Activated CD4-positive, alpha-beta T cell treated with anti-CD3 and anti-CD28 coated beads for 36 hours (primary cell): ENCODE measurements around the gene SLC22A1. TPM values are rescaled to one million over a fixed set of nuclear protein-coding genes. Genes with fewer than 3 reads are reported as not detected.
"Not testable (repeated sequence)": the region's sequence is repeated elsewhere in the genome, so short reads cannot be mapped to it uniquely, and the experiment has no call there.

ENCODE experiments used
- ATAC-seq: fragments of 200-7000 bp; cut with Tn5 transposase; one replicate; pipeline ENCODE4 v1.10.0; 2021; ENCODE audit warnings: mild to moderate bottlenecking, moderate library complexity
- CTCF ChIA-PET: fragments of 350-600 bp; sonication (Branson Sonifier 250); formaldehyde crosslinking; loops from one replicate; lab custom pipeline; 2021; ENCODE audit warnings: antibody characterized with exemption; lab: Charles Lee
- POLR2A ChIA-PET: fragments of 350-600 bp; sonication (Branson Sonifier 250); formaldehyde crosslinking; loops from one replicate; lab custom pipeline; 2021; ENCODE audit warnings: antibody characterized with exemption, inconsistent platforms; lab: Charles Lee
- DNase-seq: peaks from one replicate; pipeline ENCODE4 v3.0.0-alpha.2; 2020
- H3K27ac Mint-ChIP-seq: one replicate; pipeline ENCODE4 v1.8.0; 2021; ENCODE audit warnings: mixed read lengths
- H3K27me3 Mint-ChIP-seq: one replicate; pipeline ENCODE4 v1.8.0; 2021; ENCODE audit warnings: mixed read lengths
- H3K36me3 Mint-ChIP-seq: one replicate; pipeline ENCODE4 v1.8.0; 2021; ENCODE audit warnings: low read depth, mixed read lengths
- H3K4me1 Mint-ChIP-seq: one replicate; pipeline ENCODE4 v1.8.0; 2021; ENCODE audit warnings: mixed read lengths
- H3K4me3 Mint-ChIP-seq: one replicate; pipeline ENCODE4 v1.8.0; 2021; ENCODE audit warnings: mild to moderate bottlenecking, moderate library complexity, mixed read lengths
- H3K9me3 Mint-ChIP-seq: one replicate; pipeline ENCODE4 v1.8.0; 2021; ENCODE audit warnings: low read depth, mixed read lengths
- intact Hi-C, 2 experiments: fragments of 100-400 bp; cut with DNase I in 1 of 2; cut with micrococcal nuclease in 1 of 2; formaldehyde crosslinking; loops; one replicate each; pipeline versions ENCODE4 v1.14.2 to v1.15.1; 2022 to 2024; cut with DNase I, micrococcal nuclease
- total RNA-seq, 2 experiments: library from RNA; stranded (reverse); gene quantifications; one replicate each; pipeline ENCODE4 v1.2.3, GENCODE V29; 2021

Gene SLC22A1
- total RNA-seq, 2 experiments from 2014 or later, result 0.78 to 1.2 TPM

- intact Hi-C loops, result no loop called here
- H3K27ac Mint-ChIP-seq, result no peak overlapping the region
Measured at GRCh38 chr6:160132776-160133338, 11.2 kb downstream of the SLC22A1 start.

GRCh38 chr6:160133441-160134336 is 12.1 kb downstream of the SLC22A1 start:
- no peaks in the 10 kb centered on the region for H3K9me3 Mint-ChIP-seq

More at GRCh38 chr6:160132776-160133338, 11.2 kb downstream of the SLC22A1 start:
- POLR2A ChIA-PET, result no interaction called here
- H3K4me3 Mint-ChIP-seq, result no peak overlapping the region
- H3K9me3 Mint-ChIP-seq, result no peaks in the 10 kb centered on the region
- DNase-seq (no peak), ATAC-seq (peak; percentile 36)
- CTCF ChIA-PET, result interaction anchor here (1.1 kb wide), 1 partner anchor 323 kb away, joined by 3 read pairs; no protein-coding TSS in a partner anchor
- no peaks in the 10 kb centered on the region for H3K36me3 Mint-ChIP-seq
- H3K27me3 Mint-ChIP-seq, result no peaks in the 10 kb centered on the region
- H3K4me1 Mint-ChIP-seq, result peaks cover 3% of the 10 kb centered on the region

GRCh38 chr6:160134337-160134751 is 12.7 kb downstream of the SLC22A1 start:
- POLR2A ChIA-PET, H3K27me3 Mint-ChIP-seq, H3K4me3 Mint-ChIP-seq, intact Hi-C loops, H3K27ac Mint-ChIP-seq, CTCF ChIA-PET, H3K36me3 Mint-ChIP-seq, H3K9me3 Mint-ChIP-seq, ATAC-seq: not testable (repeated sequence)
- peaks cover 14% of the 10 kb centered on the region for H3K4me1 Mint-ChIP-seq
- DNase-seq, result peak; percentile 57

More at GRCh38 chr6:160133441-160134336, 12.1 kb downstream of the SLC22A1 start:
- CTCF ChIA-PET, result interaction anchor here (0.7 to 1.1 kb wide), 2 partner anchors 8 to 322 kb away, joined by 3 to 4 read pairs; no protein-coding TSS in a partner anchor
- intact Hi-C loops, result no loop called here
- ATAC-seq (no peak), DNase-seq (no peak)
- peaks cover 8% of the 10 kb centered on the region for H3K4me1 Mint-ChIP-seq
- POLR2A ChIA-PET, result no interaction called here
- H3K27me3 Mint-ChIP-seq, result no peaks in the 10 kb centered on the region
- H3K27ac Mint-ChIP-seq, result no peak overlapping the region
- no peak overlapping the region for H3K4me3 Mint-ChIP-seq
- H3K36me3 Mint-ChIP-seq, result no peaks in the 10 kb centered on the region

- Mint-ChIP-seq H3K27me3 (no peaks in the 10 kb centered on the region), H3K4me1 (peaks cover 16% of the 10 kb centered on the region), H3K9me3 (no peaks in the 10 kb centered on the region), H3K36me3 (no peaks in the 10 kb centered on the region), H3K27ac (no peak overlapping the region), H3K4me3 (no peak overlapping the region)
- no peak for ATAC-seq
- DNase-seq, result no peak
- intact Hi-C loops, result loop anchor here in 1 of 2 experiments (5.0 kb wide), 1 partner anchor 397 kb away; no protein-coding TSS in a partner anchor
- ChIA-PET POLR2A (no interaction called here), CTCF (no interaction called here)
Measured at GRCh38 chr6:160134779-160135547, 13.3 kb downstream of the SLC22A1 start.

- intact Hi-C loops, result loop anchor here in 1 of 2 experiments (5.0 kb wide), 1 partner anchor 396 kb away; no protein-coding TSS in a partner anchor
- Mint-ChIP-seq H3K27me3 (no peaks in the 10 kb centered on the region), H3K4me3 (no peak overlapping the region), H3K4me1 (peaks cover 16% of the 10 kb centered on the region), H3K9me3 (no peaks in the 10 kb centered on the region), H3K27ac (no peak overlapping the region), H3K36me3 (no peaks in the 10 kb centered on the region)
- ChIA-PET CTCF (interaction anchor here (0.6 kb wide), 1 partner anchor 472 kb away, joined by 3 read pairs; no protein-coding TSS in a partner anchor), POLR2A (no interaction called here)
- no peak for ATAC-seq
- DNase-seq, result no peak
Measured at GRCh38 chr6:160135907-160136655, 14.5 kb downstream of the SLC22A1 start.

GRCh38 chr6:160137130-160137988 is 15.7 kb downstream of the SLC22A1 start:
- ATAC-seq, result no peak
- CTCF ChIA-PET, result interaction anchor here (0.5 to 2.3 kb wide), 12 partner anchors 10 to 327 kb away, joined by 3 to 25 read pairs (median 4); no protein-coding TSS in a partner anchor
- H3K27me3 Mint-ChIP-seq, result no peaks in the 10 kb centered on the region
- intact Hi-C loops, result loop anchor here in 1 of 2 experiments (5.0 kb wide), 1 partner anchor 395 kb away; no protein-coding TSS in a partner anchor
- H3K9me3 Mint-ChIP-seq, result no peaks in the 10 kb centered on the region
- peaks cover 16% of the 10 kb centered on the region for H3K4me1 Mint-ChIP-seq
- POLR2A ChIA-PET, result interaction anchor here (0.6 to 1.0 kb wide), 2 partner anchors 9 to 15 kb away, joined by 3 to 6 read pairs; no protein-coding TSS in a partner anchor
- no peak overlapping the region for H3K27ac Mint-ChIP-seq
- DNase-seq, result no peak
- no peak overlapping the region for H3K4me3 Mint-ChIP-seq
- no peaks in the 10 kb centered on the region for H3K36me3 Mint-ChIP-seq

GRCh38 chr6:160137989-160138835 is 16.6 kb downstream of the SLC22A1 start:
- intact Hi-C loops, result loop anchor here (1.0 to 5.0 kb wide), 4 partner anchors 88 to 396 kb away; no protein-coding TSS in a partner anchor
- no peak overlapping the region for H3K4me3 Mint-ChIP-seq
- POLR2A ChIA-PET, result interaction anchor here (0.5 to 1.0 kb wide), 2 partner anchors 15 to 389 kb away, joined by 3 to 5 read pairs; no protein-coding TSS in a partner anchor

GRCh38 chr6:160138839-160139419 is 17.3 kb downstream of the SLC22A1 start:
- Mint-ChIP-seq H3K36me3 (no peaks in the 10 kb centered on the region), H3K27me3 (no peaks in the 10 kb centered on the region), H3K9me3 (no peaks in the 10 kb centered on the region), H3K4me3 (no peak overlapping the region), H3K27ac (peak overlapping the region; percentile 26), H3K4me1 (peaks cover 15% of the 10 kb centered on the region)
- DNase-seq (no peak), ATAC-seq (no peak)
- intact Hi-C loops, result loop anchor here (1.0 to 5.0 kb wide), 4 partner anchors 87 to 395 kb away; no protein-coding TSS in a partner anchor
- ChIA-PET CTCF (interaction anchor here (0.6 to 2.3 kb wide), 14 partner anchors 13 to 326 kb away, joined by 3 to 25 read pairs (median 4); no protein-coding TSS in a partner anchor), POLR2A (interaction anchor here (0.5 to 1.0 kb wide), 2 partner anchors 14 to 390 kb away, joined by 3 to 5 read pairs; no protein-coding TSS in a partner anchor)

More at GRCh38 chr6:160137989-160138835, 16.6 kb downstream of the SLC22A1 start:
- peak; percentile 69 for ATAC-seq
- no peaks in the 10 kb centered on the region for H3K9me3 Mint-ChIP-seq
- H3K4me1 Mint-ChIP-seq, result peaks cover 15% of the 10 kb centered on the region
- H3K27me3 Mint-ChIP-seq, result no peaks in the 10 kb centered on the region
- no peaks in the 10 kb centered on the region for H3K36me3 Mint-ChIP-seq
- H3K27ac Mint-ChIP-seq, result peak overlapping the region; percentile 26
- peak; percentile 86 for DNase-seq
- CTCF ChIA-PET, result interaction anchor here (0.5 to 2.3 kb wide), 17 partner anchors 9 to 326 kb away, joined by 3 to 25 read pairs (median 4); no protein-coding TSS in a partner anchor
